IPS DF 19.7 (cell line): ENCODE results near the gene VTCN1.
"Not testable (repeated sequence)": the region's sequence is repeated elsewhere in the genome, so short reads cannot be mapped to it uniquely, and the experiment has no call there.

Experiments used
- DNase-seq: peaks from one replicate; pipeline ENCODE4 v3.0.0-alpha.2; 2013; ENCODE audit warnings: low read depth, low spot score

Gene VTCN1

GRCh38 chr1:117210831-117211261 is at the start of gene VTCN1:
Gene VTCN1, minus strand, starts transcription at chr1:117210927. Its CDS starts 72 bp downstream, at chr1:117210855.
- no peak for DNase-seq

GRCh38 chr1:117258791-117259190 is 48.1 kb upstream of the VTCN1 start:
- no peak for DNase-seq

- DNase-seq = not testable (repeated sequence)
These were observed 47.3 kb upstream of the VTCN1 start for GRCh38 chr1:117258075-117258474.

- no peak for DNase-seq
These were observed 46.6 kb upstream of the VTCN1 start for GRCh38 chr1:117257291-117257690.

- no peak for DNase-seq
These were observed 39.4 kb upstream of the VTCN1 start for GRCh38 chr1:117250061-117250606.

GRCh38 chr1:117244971-117245370 is 34.2 kb upstream of the VTCN1 start:
- no peak for DNase-seq

GRCh38 chr1:117244306-117244705 is 33.6 kb upstream of the VTCN1 start:
- DNase-seq = no peak

GRCh38 chr1:117241512-117241911 is 30.8 kb upstream of the VTCN1 start:
- no peak for DNase-seq

- DNase-seq = no peak
These were observed 29.8 kb upstream of the VTCN1 start for GRCh38 chr1:117240547-117240946.

GRCh38 chr1:117239467-117239866 is 28.7 kb upstream of the VTCN1 start:
- no peak for DNase-seq

- DNase-seq = no peak
These were observed 27.1 kb upstream of the VTCN1 start for GRCh38 chr1:117237726-117238381.

- DNase-seq = no peak
These were observed 25.2 kb upstream of the VTCN1 start for GRCh38 chr1:117235863-117236465.

- no peak for DNase-seq
These were observed 21.8 kb upstream of the VTCN1 start for GRCh38 chr1:117232531-117232930.

GRCh38 chr1:117231748-117232373 is 21.1 kb upstream of the VTCN1 start:
- no peak for DNase-seq

GRCh38 chr1:117231312-117231711 is 20.6 kb upstream of the VTCN1 start:
- DNase-seq = no peak

- DNase-seq = no peak
These were observed 18.5 kb upstream of the VTCN1 start for GRCh38 chr1:117229217-117229616.

GRCh38 chr1:117225931-117226330 is 15.2 kb upstream of the VTCN1 start:
- DNase-seq = no peak

GRCh38 chr1:117216718-117217117 is 6.0 kb upstream of the VTCN1 start:
- DNase-seq = no peak

- DNase-seq = no peak
These were observed 5.2 kb upstream of the VTCN1 start for GRCh38 chr1:117215733-117216462.

- DNase-seq = no peak
These were observed 4.3 kb upstream of the VTCN1 start for GRCh38 chr1:117215019-117215418.

- no peak for DNase-seq
These were observed 2.3 kb upstream of the VTCN1 start for GRCh38 chr1:117213046-117213445.

GRCh38 chr1:117210386-117210785 is 341 bp downstream of the VTCN1 start:
- DNase-seq = no peak
